GM12878 (cell line): Measurements from ENCODE around the gene SLF1.
A peak's percentile ranks its signal among the peaks of the same experiment; 100 is the strongest.

Experiments used
- ASH2L ChIP-seq: fragments of 300-600, 200-600 bp; sonication (generic); IDR thresholded peaks from 2 replicates; pipeline ENCODE4 v1.6.1; 2017; ENCODE audit warnings: low read depth, mild to moderate bottlenecking, borderline replicate concordance
- DPF2 ChIP-seq: fragments of 450-650 bp; IDR thresholded peaks from 2 replicates; pipeline ENCODE4 v1.6.1; 2017; ENCODE audit warnings: mild to moderate bottlenecking
- ESRRA ChIP-seq: IDR thresholded peaks from 2 replicates; pipeline ENCODE4 v1.6.1; 2012; ENCODE audit warnings: mild to moderate bottlenecking, low read length, improper control_type of control experiment
- EZH2 ChIP-seq: IDR thresholded peaks from 2 replicates; pipeline ENCODE4 v1.6.1; 2012; ENCODE audit warnings: low read depth, mild to moderate bottlenecking, control low read depth, inconsistent platforms, low read length, borderline replicate concordance; ENCODE audit not compliant: control insufficient read depth
- MXI1 ChIP-seq: fragments of 150-350 bp; IDR thresholded peaks from 2 replicates; pipeline ENCODE4 v1.6.1; 2011; ENCODE audit warnings: low read depth, mild to moderate bottlenecking, inconsistent platforms, low read length, improper control_type of control experiment
- NFYB ChIP-seq: IDR thresholded peaks from 2 replicates; pipeline ENCODE4 v1.6.1; 2011; ENCODE audit warnings: low read depth, mild to moderate bottlenecking, low read length, improper control_type of control experiment, moderate library complexity; ENCODE audit not compliant: insufficient read depth
- NR2C2 ChIP-seq: IDR thresholded peaks from 2 replicates; pipeline ENCODE4 v1.6.1; 2011; ENCODE audit warnings: borderline replicate concordance, low read depth; ENCODE audit not compliant: control insufficient read depth, insufficient read length
- NRF1 ChIP-seq: conservative IDR thresholded peaks from 2 replicates; pipeline ENCODE4 v1.6.1; 2011; ENCODE audit warnings: mild to moderate bottlenecking, low read depth, low read length, improper control_type of control experiment
- POLR2A ChIP-seq: IDR thresholded peaks from 2 replicates; pipeline ENCODE4 v1.6.1; 2011; ENCODE audit warnings: low read depth, mild to moderate bottlenecking, low read length
- RAD21 ChIP-seq: IDR thresholded peaks from 2 replicates; pipeline ENCODE4 v1.6.1; 2011; ENCODE audit warnings: mild to moderate bottlenecking, low read depth, low read length, moderate library complexity; ENCODE audit not compliant: insufficient read depth
- ZNF274 ChIP-seq: IDR thresholded peaks from one replicate; pipeline ENCODE4 v1.8.0; 2011; ENCODE audit not compliant: insufficient read length, insufficient read depth
- TF ChIP-seq, protein P1 (sequence below): IDR thresholded peaks from 2 replicates; pipeline ENCODE4 v1.6.1; 2012; ENCODE audit warnings: mild to moderate bottlenecking, low read depth, low read length
- TF ChIP-seq, protein P2 (sequence below), 3 experiments: IDR thresholded peaks in 2 of 3; conservative IDR thresholded peaks in 1 of 3; 2 replicates each; pipeline ENCODE4 v1.5.1; 2011; ENCODE audit warnings: low read depth in 3 of 3, low read length in 3 of 3, mild to moderate bottlenecking in 3 of 3, control low read depth in 2 of 3, moderate library complexity in 2 of 3, inconsistent platforms in 1 of 3, mixed read lengths in 1 of 3; ENCODE audit not compliant: control insufficient read depth in 2 of 3, insufficient read depth in 1 of 3; ENCODE audit errors: extremely low read depth in 1 of 3

DNA sequence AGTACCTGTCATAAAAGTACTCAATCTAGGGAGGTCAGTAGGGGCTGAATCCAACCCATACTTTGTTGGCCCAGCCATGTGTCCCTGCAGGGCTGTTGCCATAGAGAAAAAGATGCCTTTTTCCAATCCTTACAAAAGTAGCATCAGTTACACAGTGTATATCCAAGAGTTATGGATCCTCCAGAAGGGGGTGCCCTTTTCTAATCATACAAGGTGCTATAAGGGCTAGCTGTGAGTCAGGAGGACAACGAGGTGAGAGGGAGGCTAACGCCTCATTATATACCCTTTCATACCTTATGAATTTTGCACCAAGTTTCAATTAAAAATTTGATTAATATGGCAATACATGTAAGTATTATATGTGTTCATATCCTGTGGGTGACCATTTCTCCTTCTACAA lies 4.9 kb upstream of the SLF1 start:
- no peak for TF ChIP-seq ESRRA
- TF ChIP-seq NR2C2, result no peak
- TF ChIP-seq POLR2A, result no peak
- TF ChIP-seq EZH2, result no peak
- TF ChIP-seq, protein P1, sequence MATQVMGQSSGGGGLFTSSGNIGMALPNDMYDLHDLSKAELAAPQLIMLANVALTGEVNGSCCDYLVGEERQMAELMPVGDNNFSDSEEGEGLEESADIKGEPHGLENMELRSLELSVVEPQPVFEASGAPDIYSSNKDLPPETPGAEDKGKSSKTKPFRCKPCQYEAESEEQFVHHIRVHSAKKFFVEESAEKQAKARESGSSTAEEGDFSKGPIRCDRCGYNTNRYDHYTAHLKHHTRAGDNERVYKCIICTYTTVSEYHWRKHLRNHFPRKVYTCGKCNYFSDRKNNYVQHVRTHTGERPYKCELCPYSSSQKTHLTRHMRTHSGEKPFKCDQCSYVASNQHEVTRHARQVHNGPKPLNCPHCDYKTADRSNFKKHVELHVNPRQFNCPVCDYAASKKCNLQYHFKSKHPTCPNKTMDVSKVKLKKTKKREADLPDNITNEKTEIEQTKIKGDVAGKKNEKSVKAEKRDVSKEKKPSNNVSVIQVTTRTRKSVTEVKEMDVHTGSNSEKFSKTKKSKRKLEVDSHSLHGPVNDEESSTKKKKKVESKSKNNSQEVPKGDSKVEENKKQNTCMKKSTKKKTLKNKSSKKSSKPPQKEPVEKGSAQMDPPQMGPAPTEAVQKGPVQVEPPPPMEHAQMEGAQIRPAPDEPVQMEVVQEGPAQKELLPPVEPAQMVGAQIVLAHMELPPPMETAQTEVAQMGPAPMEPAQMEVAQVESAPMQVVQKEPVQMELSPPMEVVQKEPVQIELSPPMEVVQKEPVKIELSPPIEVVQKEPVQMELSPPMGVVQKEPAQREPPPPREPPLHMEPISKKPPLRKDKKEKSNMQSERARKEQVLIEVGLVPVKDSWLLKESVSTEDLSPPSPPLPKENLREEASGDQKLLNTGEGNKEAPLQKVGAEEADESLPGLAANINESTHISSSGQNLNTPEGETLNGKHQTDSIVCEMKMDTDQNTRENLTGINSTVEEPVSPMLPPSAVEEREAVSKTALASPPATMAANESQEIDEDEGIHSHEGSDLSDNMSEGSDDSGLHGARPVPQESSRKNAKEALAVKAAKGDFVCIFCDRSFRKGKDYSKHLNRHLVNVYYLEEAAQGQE, result no peak
- no peak for TF ChIP-seq DPF2
- TF ChIP-seq NFYB, result no peak
- TF ChIP-seq, protein P2, sequence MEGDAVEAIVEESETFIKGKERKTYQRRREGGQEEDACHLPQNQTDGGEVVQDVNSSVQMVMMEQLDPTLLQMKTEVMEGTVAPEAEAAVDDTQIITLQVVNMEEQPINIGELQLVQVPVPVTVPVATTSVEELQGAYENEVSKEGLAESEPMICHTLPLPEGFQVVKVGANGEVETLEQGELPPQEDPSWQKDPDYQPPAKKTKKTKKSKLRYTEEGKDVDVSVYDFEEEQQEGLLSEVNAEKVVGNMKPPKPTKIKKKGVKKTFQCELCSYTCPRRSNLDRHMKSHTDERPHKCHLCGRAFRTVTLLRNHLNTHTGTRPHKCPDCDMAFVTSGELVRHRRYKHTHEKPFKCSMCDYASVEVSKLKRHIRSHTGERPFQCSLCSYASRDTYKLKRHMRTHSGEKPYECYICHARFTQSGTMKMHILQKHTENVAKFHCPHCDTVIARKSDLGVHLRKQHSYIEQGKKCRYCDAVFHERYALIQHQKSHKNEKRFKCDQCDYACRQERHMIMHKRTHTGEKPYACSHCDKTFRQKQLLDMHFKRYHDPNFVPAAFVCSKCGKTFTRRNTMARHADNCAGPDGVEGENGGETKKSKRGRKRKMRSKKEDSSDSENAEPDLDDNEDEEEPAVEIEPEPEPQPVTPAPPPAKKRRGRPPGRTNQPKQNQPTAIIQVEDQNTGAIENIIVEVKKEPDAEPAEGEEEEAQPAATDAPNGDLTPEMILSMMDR (IDR thresholded peaks at IDR 0.05 in 2 of 3, conservative IDR thresholded peaks at IDR 0.05 in 1 of 3; ENCODE audit: control insufficient read depth in 2 of 3, extremely low read depth in 1 of 3, insufficient read depth in 1 of 3, low read depth in 3 of 3, low read length in 3 of 3), result peak; percentile 27 to 32 (median 31); a peak in 4 of 6 replicates
- peak; percentile 44 for TF ChIP-seq RAD21
- TF ChIP-seq ZNF274, result no peak
- no peak for TF ChIP-seq NRF1
- no peak for TF ChIP-seq ASH2L
- TF ChIP-seq MXI1, result no peak
